NCI-H526 treated with DMSO at 0.1 percent for 48 hours (cell line): ENCODE measurements around the gene SOCS4.
A peak's percentile ranks its signal among the peaks of the same experiment; 100 is the strongest.

ENCODE experiments used
- DNase-seq: peaks from one replicate; lab custom pipeline; 2025; lab: John Stamatoyannopoulos, UW

Gene SOCS4

GRCh38 chr14:55085060-55085660, 58.1 kb downstream of the SOCS4 start:
- DNase-seq = peak; percentile 76

- no peak for DNase-seq
Measured at GRCh38 chr14:55086938-55087337, 59.9 kb downstream of the SOCS4 start.

- DNase-seq = no peak
Measured at GRCh38 chr14:55088356-55088755, 61.3 kb downstream of the SOCS4 start.

- no peak for DNase-seq
Measured at GRCh38 chr14:55092341-55092740, 65.3 kb downstream of the SOCS4 start.

- DNase-seq = no peak
Measured at GRCh38 chr14:55094292-55095157, 67.5 kb downstream of the SOCS4 start.

- DNase-seq = no peak
Measured at GRCh38 chr14:55097881-55098560, 71.0 kb downstream of the SOCS4 start.

GRCh38 chr14:55098561-55098898, 71.5 kb downstream of the SOCS4 start:
- no peak for DNase-seq
